Psoas muscle (tissue), 8 donors: ENCODE results near the gene ZC3H4. TPM values are rescaled to one million over a fixed set of nuclear protein-coding genes. Genes with fewer than 3 reads are reported as not detected.
A peak's percentile ranks its signal among the peaks of the same experiment; 100 is the strongest.

Experiments
- ATAC-seq, 4 donors: fragments of 200-7000 bp; cut with Tn5 transposase; one replicate each; pipeline ENCODE4 v1.9.1; 2020; ENCODE audit warnings: moderate library complexity in 3 of 4, mild to moderate bottlenecking in 2 of 4
- DNase-seq, 2 donors: peaks; one replicate each; pipeline ENCODE4 v3.0.0-alpha.2; 2020
- H3K27ac ChIP-seq: fragments of 200-600 bp; one replicate; pipeline ENCODE4 v1.8.0; 2022
- H3K27me3 ChIP-seq, 3 donors: fragments of 200-600 bp in 1 of 3; one replicate each; pipeline versions ENCODE4 v1.6.1 to v1.8.0; 2013 to 2022; ENCODE audit warnings: low read length in 2 of 3, mild to moderate bottlenecking in 2 of 3, moderate library complexity in 1 of 3; ENCODE audit not compliant: insufficient read depth in 3 of 3
- H3K36me3 ChIP-seq, 2 donors: fragments of 200-600 bp in 1 of 2; one replicate each; pipeline versions ENCODE4 v1.6.1 to v1.8.0; 2013 to 2022; ENCODE audit warnings: low read depth in 1 of 2, mild to moderate bottlenecking in 1 of 2, moderate library complexity in 1 of 2; ENCODE audit not compliant: insufficient read depth in 1 of 2
- H3K4me1 ChIP-seq: fragments of 200-600 bp; one replicate; pipeline ENCODE4 v1.8.0; 2022
- H3K4me3 ChIP-seq: fragments of 200-600 bp; one replicate; pipeline ENCODE4 v1.8.0; 2022; ENCODE audit warnings: mild to moderate bottlenecking
- H3K9me3 ChIP-seq: fragments of 200-600 bp; one replicate; pipeline ENCODE4 v1.8.0; 2022
- WGBS, 3 donors: extraction: QIAGEN DNeasy Blood & Tissue Kit; methylation state at CpG; one replicate each; pipeline versions ENCODE4 v1.1.6 to v1.1.7; 2013; 5-methylcytosine and 5-hydroxymethylcytosine counted together
- intact Hi-C, 2 donors: fragments of 100-400 bp; cut with DNase I; formaldehyde crosslinking; loops; one replicate each; pipeline versions ENCODE4 v1.11.0 to v1.14.2; 2022
- polyA plus RNA-seq, 3 donors: library from polyadenylated mRNA; stranded (reverse); fragments of 200-250 nt; gene quantifications; one replicate each; pipeline ENCODE4 v1.2.3, GENCODE V29; 2013
- total RNA-seq, 4 donors: library from RNA; stranded (reverse); fragmentation: NEBNext Ultra II Directional in 2 of 4; extraction: Animal tissue kit (Norgen Biotek cat#: 25700) in 2 of 4; gene quantifications; one replicate each; pipeline versions ENCODE4 v1.2.1 to v1.2.4, GENCODE V29; 2021 to 2023
- TF ChIP-seq, protein P1 (sequence below): fragments of 200-600 bp; IDR thresholded peaks from one replicate; pipeline ENCODE4 v1.8.0; 2022; ENCODE audit warnings: antibody characterized with exemption
- donor health status: healthy with polysubstance abuse.
- donor health status: DM: no; HTN: no; CAD: no; lungs with moderate emphysema.
- donor health status: Bipolar disorder and iron deficiency.
- donor health status: healthy.
- donor health status: DM: yes; HTN: yes; CAD: no.
- donor health status: DM: no; HTN: no; CAD: no.
- donor health status: DM: no; HTN: no; CAD: no.
- donor health status: DM: yes; HTN: yes; CAD: no.

The ZC3H4 gene
- total and polyA plus RNA-seq, 7 donors: 4.4 to 35.8 (median 24.3) TPM

- peaks cover 0 to 38% of the 10 kb centered on the region in 2 donors for H3K36me3 ChIP-seq
- intact Hi-C loops: loop anchor here (5.0 kb wide), 2 partner anchors 34 to 94 kb away; no protein-coding TSS in a partner anchor
- H3K9me3 ChIP-seq: no peaks in the 10 kb centered on the region
- TF ChIP-seq, protein P1, sequence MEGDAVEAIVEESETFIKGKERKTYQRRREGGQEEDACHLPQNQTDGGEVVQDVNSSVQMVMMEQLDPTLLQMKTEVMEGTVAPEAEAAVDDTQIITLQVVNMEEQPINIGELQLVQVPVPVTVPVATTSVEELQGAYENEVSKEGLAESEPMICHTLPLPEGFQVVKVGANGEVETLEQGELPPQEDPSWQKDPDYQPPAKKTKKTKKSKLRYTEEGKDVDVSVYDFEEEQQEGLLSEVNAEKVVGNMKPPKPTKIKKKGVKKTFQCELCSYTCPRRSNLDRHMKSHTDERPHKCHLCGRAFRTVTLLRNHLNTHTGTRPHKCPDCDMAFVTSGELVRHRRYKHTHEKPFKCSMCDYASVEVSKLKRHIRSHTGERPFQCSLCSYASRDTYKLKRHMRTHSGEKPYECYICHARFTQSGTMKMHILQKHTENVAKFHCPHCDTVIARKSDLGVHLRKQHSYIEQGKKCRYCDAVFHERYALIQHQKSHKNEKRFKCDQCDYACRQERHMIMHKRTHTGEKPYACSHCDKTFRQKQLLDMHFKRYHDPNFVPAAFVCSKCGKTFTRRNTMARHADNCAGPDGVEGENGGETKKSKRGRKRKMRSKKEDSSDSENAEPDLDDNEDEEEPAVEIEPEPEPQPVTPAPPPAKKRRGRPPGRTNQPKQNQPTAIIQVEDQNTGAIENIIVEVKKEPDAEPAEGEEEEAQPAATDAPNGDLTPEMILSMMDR: no peak
- H3K27me3 ChIP-seq: no peaks in the 10 kb centered on the region
- peak overlapping the region; percentile 22 for H3K4me3 ChIP-seq
- peak overlapping the region; percentile 72 for H3K27ac ChIP-seq
- peak in 3 of 4 donors; percentile 16 to 45 (median 29) for ATAC-seq
- peaks cover 20% of the 10 kb centered on the region for H3K4me1 ChIP-seq
- WGBS, 3 donors: 45 to 49% (median 48%) methylated on average over 8 of the region's 8 CpGs
- DNase-seq: no peak
Measured at GRCh38 chr19:47158367-47158791, 44.8 kb upstream of the ZC3H4 start.

DNA sequence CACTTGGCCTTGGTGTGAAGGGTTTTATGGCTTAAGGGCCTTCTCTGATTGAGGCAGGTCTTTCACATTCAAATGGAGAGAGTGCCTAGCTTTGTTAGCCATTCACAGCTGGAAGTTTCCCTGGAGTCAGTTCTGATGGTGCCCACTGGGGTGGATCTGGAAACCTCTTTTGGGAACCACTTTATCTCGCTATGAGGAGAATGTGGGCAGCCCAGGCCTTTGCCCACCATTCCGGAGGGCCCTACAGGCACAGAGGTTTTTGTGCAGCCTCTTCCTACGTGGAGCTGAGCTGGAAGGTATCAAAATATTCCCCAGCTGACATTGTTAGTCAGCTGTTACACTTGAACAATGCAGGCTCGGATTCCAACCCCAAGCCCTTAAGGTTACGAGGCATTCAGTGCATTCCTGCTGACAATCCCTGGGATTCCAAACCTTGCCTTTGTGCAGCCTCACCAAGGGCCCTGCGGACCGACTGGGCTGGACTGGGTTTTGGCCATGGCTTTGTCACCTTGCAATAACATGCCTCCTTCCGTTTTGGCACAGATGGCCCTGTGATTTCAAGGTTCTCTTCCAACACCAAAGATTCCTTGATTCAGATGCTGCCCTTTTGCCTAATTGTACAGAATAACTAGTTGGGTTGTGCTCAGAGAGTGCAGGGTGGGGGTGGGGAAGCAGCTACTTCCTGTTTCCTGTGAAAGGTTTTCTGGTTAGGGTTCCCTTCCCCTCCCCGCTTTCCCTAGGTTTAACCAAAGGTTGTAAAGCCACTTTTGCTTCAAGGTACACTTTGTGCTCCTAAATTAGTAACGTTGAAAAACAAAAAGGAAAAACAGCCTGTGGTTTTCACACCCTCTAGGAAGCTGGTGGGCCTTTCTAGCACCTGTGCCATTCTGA, 44.1 kb upstream of the ZC3H4 start:
- Histone ChIP-seq H3K9me3 (no peaks in the 10 kb centered on the region), H3K36me3 (peaks cover 2 to 45% of the 10 kb centered on the region in 2 donors), H3K4me3 (peak overlapping the region; percentile 22), H3K27ac (peak overlapping the region; percentile 72), H3K27me3 (no peaks in the 10 kb centered on the region), H3K4me1 (peaks cover 20% of the 10 kb centered on the region)
- intact Hi-C loops: loop anchor here (5.0 kb wide), 2 partner anchors 35 to 95 kb away; no protein-coding TSS in a partner anchor
- peak; percentile 65 to 88 (median 74) for ATAC-seq
- TF ChIP-seq, protein P1: peak; percentile 5
- DNase-seq: peak in 1 of 2 donors; percentile 32
- WGBS, 3 donors: 19 to 30% (median 28%) methylated on average over 10 of the region's 10 CpGs

DNA sequence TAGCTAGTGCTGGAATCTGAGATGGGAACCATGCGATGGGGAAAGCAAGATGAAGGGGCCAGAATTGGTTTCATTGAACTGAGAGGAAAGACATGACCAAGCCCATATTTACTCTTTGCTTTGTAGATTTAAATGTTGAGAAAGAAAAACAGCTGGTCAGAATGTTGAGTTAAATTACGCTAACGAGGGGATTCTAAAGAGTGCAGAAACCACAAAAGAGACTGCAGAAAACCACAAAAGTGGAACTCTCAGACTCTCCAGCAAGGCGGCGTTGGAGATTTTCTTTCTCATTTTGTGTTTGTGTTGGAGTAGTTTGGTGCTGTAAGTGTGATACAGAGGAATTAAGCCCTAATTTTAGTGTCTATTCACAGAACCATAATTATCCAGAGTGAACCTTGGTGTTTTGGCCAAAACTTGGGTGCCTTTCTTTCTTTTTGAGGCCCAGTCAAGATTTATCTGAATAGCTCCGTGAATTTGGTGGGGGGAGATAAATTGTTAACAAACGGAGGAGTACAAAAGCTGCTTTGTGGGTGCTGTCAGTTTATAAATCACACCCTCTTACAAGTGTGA, 43.4 kb upstream of the ZC3H4 start:
- no peaks in the 10 kb centered on the region for H3K9me3 ChIP-seq

GRCh38 chr19:47155148-47155547, 41.6 kb upstream of the ZC3H4 start:
- intact Hi-C loops: loop anchor here (5.0 kb wide), 2 partner anchors 37 to 97 kb away; no protein-coding TSS in a partner anchor
- Histone ChIP-seq H3K36me3 (peaks cover 3 to 60% of the 10 kb centered on the region in 2 donors), H3K4me1 (peaks cover 20% of the 10 kb centered on the region), H3K4me3 (no peak overlapping the region), H3K27ac (no peak overlapping the region), H3K9me3 (no peaks in the 10 kb centered on the region), H3K27me3 (no peaks in the 10 kb centered on the region)
- ATAC-seq (no peak), DNase-seq (no peak)
- TF ChIP-seq, protein P1: no peak
- WGBS, 3 donors: 61 to 78% (median 63%) methylated on average over 7 of the region's 7 CpGs

More for the DNA sequence above, 43.4 kb upstream of the ZC3H4 start:
- Histone ChIP-seq H3K4me1 (peaks cover 20% of the 10 kb centered on the region), H3K36me3 (peaks cover 3 to 52% of the 10 kb centered on the region in 2 donors), H3K27ac (peak overlapping the region; percentile 72), H3K27me3 (no peaks in the 10 kb centered on the region), H3K4me3 (peak overlapping the region; percentile 11)
- intact Hi-C loops: loop anchor here (5.0 kb wide), 2 partner anchors 35 to 95 kb away; no protein-coding TSS in a partner anchor
- TF ChIP-seq, protein P1: no peak
- WGBS, 3 donors: 71 to 78% (median 73%) methylated on average over 7 of the region's 7 CpGs
- DNase-seq (no peak), ATAC-seq (no peak)
